Activated CD8-positive, alpha-beta T cell treated with anti-CD3 and anti-CD28 coated beads, Interleukin-2, amount 10 ng/mL, durations not matched to agents 7 days and 5 days (primary cell): ENCODE measurements around the gene MACROD2. TPM values are rescaled to one million over a fixed set of nuclear protein-coding genes. Genes with fewer than 3 reads are reported as not detected.
"Not testable (repeated sequence)": the region's sequence is repeated elsewhere in the genome, so short reads cannot be mapped to it uniquely, and the experiment has no call there.

Source experiments
- ATAC-seq: fragments of 150-1000 bp; cut with Tn5 transposase; one replicate; pipeline ENCODE4 v1.10.0; 2021; ENCODE audit warnings: moderate library complexity
- CTCF ChIA-PET: fragments of 350-600 bp; sonication (Branson Sonifier 250); formaldehyde crosslinking; loops from one replicate; lab custom pipeline; 2021; ENCODE audit warnings: antibody characterized with exemption; lab: Charles Lee
- POLR2A ChIA-PET: fragments of 350-600 bp; sonication (Branson Sonifier 250); formaldehyde crosslinking; loops from one replicate; lab custom pipeline; 2021; ENCODE audit warnings: antibody characterized with exemption; lab: Charles Lee
- DNase-seq: peaks from one replicate; pipeline ENCODE4 v3.0.0-alpha.2; 2020
- H3K27ac Mint-ChIP-seq: one replicate; pipeline ENCODE4 v1.8.0; 2021; ENCODE audit warnings: mild to moderate bottlenecking, mixed read lengths
- H3K27me3 Mint-ChIP-seq: one replicate; pipeline ENCODE4 v1.8.0; 2021; ENCODE audit warnings: low read depth, mixed read lengths
- H3K36me3 Mint-ChIP-seq: one replicate; pipeline ENCODE4 v1.8.0; 2021; ENCODE audit warnings: low read depth, mixed read lengths
- H3K4me1 Mint-ChIP-seq: one replicate; pipeline ENCODE4 v1.8.0; 2021; ENCODE audit warnings: low read depth, mixed read lengths
- H3K4me3 Mint-ChIP-seq: one replicate; pipeline ENCODE4 v1.8.0; 2021; ENCODE audit warnings: mild to moderate bottlenecking, mixed read lengths
- H3K9me3 Mint-ChIP-seq: one replicate; pipeline ENCODE4 v1.8.0; 2022; ENCODE audit warnings: mixed read lengths; ENCODE audit not compliant: insufficient read depth
- total RNA-seq, 2 experiments: library from RNA; stranded (reverse); gene quantifications; one replicate each; pipeline ENCODE4 v1.2.3, GENCODE V29; 2021

MACROD2 gene
- total RNA-seq, 2 experiments from 2014 or later, result 0.08 TPM; not detected in 1

DNA sequence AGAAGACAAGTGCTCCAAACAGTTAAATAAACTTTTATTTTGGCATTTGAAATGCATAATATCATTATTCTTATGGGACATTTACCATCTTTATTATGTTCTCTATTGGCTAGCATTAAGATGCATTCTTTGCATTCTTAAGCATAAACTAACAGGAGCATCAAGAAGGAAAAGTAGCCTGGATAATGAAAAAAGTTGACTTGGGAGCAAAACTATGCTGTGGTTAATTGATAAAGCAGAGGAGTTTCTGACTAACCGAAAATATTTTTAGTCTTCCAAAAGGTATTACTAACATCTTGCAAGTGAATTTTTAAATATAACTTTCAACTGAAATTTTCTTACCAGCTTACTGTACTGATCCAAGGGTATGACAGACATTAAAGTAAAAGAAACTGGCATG, 201.8 kb downstream of the MACROD2 start:
- Mint-ChIP-seq H3K9me3 (no peaks in the 10 kb centered on the region), H3K36me3 (no peaks in the 10 kb centered on the region), H3K4me3 (no peak overlapping the region), H3K27me3 (no peaks in the 10 kb centered on the region), H3K27ac (no peak overlapping the region), H3K4me1 (no peaks in the 10 kb centered on the region)
- DNase-seq, result no peak
- POLR2A ChIA-PET, result no interaction called here
- no peak for ATAC-seq
- CTCF ChIA-PET, result no interaction called here

DNA sequence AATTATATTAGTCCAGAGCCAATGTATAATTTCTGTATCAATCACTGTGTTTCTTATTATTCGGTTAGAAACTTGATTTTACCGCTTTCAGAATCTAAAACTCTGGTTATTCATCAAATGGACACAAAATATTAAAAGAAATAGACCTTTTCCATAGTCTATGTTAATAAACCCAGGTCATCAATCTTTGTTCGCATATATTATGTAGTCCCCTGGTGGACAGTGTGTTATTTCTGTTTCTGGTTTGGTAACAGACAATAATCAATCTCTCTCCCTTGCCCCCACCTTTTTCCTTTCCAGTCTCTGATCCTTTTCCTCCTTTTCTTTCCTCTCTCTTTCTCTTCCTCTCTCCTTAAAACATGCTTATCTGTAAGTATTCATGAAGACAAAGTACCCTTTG, 203.1 kb downstream of the MACROD2 start:
- ATAC-seq (no peak), DNase-seq (no peak)
- Mint-ChIP-seq H3K4me1 (no peaks in the 10 kb centered on the region), H3K27me3 (no peaks in the 10 kb centered on the region), H3K4me3 (no peak overlapping the region), H3K27ac (no peak overlapping the region), H3K9me3 (no peaks in the 10 kb centered on the region), H3K36me3 (no peaks in the 10 kb centered on the region)
- ChIA-PET POLR2A (no interaction called here), CTCF (no interaction called here)

DNA sequence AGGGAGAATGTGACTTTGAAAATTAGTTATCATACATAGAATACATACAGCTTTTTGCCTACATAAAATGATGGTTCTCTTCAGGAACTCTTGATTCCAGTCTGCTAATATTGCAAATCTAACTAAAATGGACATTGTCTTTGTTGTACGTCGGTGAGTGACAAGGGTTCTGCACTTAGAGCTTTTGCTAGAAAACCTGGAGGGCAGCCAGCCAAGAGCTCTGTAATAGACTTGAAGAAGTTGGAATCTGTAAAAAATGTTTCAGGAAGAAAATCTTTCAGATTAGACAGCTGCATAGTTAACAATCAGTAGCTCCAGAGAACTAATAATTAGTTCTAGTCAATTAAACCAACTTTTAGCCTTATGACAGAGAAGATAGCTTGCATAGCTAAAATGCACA, 203.8 kb downstream of the MACROD2 start:
- no peaks in the 10 kb centered on the region for H3K9me3 Mint-ChIP-seq

DNA sequence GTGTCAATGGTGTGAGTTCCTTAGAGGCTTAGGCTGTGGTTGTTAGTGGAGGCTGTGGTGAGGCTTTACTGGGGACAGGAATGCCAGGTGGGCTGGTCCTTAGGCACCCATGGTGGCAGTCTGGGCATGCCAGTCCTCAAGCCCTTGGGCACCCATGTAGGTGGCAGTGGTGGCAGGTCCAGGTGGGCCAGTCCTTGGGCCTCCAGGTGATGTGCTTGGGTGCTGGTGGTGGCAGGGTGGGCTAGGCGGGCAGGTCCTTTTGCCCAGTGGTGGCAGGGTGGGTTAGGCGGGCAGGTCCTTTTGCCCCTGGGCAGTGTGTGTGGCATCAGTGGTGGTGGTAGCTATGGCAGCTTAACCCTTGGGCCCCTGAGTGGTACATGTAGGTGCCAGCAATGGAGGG, 208.3 kb downstream of the MACROD2 start:
- no peaks in the 10 kb centered on the region for H3K4me1 Mint-ChIP-seq
- no peak for ATAC-seq

More for the DNA sequence above, 203.8 kb downstream of the MACROD2 start:
- no peak for ATAC-seq
- no peak overlapping the region for H3K4me3 Mint-ChIP-seq
- no peak overlapping the region for H3K27ac Mint-ChIP-seq
- CTCF ChIA-PET, result no interaction called here
- no peaks in the 10 kb centered on the region for H3K36me3 Mint-ChIP-seq
- POLR2A ChIA-PET, result no interaction called here
- no peaks in the 10 kb centered on the region for H3K4me1 Mint-ChIP-seq
- no peak for DNase-seq
- H3K27me3 Mint-ChIP-seq, result no peaks in the 10 kb centered on the region

DNA sequence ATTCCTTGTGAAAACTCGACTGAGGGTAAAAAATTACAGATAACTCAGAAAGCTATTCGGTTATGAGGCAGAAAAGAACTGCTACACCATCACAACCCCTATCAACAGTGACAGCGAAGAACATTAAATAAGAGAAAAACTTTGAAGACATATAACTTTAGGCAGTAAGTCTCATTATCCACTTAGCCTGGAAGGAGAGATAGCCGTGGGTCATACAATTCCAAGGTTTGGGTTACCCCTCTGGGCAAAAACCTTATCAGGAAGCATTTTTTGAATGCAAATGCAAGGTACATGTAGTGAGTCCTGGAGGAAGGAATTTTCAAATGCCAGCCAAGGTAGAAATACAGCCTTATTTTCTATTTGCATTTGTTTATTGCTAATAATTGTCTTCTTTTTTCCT, 212.3 kb downstream of the MACROD2 start:
- ATAC-seq (no peak), DNase-seq (no peak)
- no peak overlapping the region for H3K4me3 Mint-ChIP-seq
- no peaks in the 10 kb centered on the region for H3K36me3 Mint-ChIP-seq
- ChIA-PET POLR2A (no interaction called here), CTCF (no interaction called here)
- H3K27ac Mint-ChIP-seq, result no peak overlapping the region
- no peaks in the 10 kb centered on the region for H3K4me1 Mint-ChIP-seq
- H3K27me3 Mint-ChIP-seq, result no peaks in the 10 kb centered on the region
- no peaks in the 10 kb centered on the region for H3K9me3 Mint-ChIP-seq

More for the DNA sequence above, 208.3 kb downstream of the MACROD2 start:
- Mint-ChIP-seq H3K27ac (no peak overlapping the region), H3K36me3 (no peaks in the 10 kb centered on the region), H3K27me3 (no peaks in the 10 kb centered on the region), H3K4me3 (no peak overlapping the region), H3K9me3 (no peaks in the 10 kb centered on the region)
- DNase-seq, result no peak
- ChIA-PET POLR2A (no interaction called here), CTCF (no interaction called here)

DNA sequence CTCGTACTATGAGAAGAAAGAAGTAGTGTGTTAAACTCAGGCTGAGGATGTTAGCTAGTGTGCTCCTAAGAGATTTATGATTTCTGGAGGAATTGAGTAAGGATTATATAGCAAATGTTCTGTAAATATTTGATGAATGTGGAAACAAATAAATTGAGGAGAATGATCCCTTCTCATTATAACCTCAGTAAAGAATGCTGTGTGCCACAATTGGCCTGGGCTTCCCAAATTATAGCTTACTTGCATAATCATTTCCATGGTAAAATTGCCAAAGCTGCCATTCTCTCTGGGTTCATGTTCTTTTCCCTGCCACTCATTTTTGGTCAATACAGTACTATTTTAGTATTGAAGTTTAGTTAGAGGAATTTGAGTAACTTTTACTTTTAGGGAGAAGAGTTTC, 213.6 kb downstream of the MACROD2 start:
- no peaks in the 10 kb centered on the region for H3K9me3 Mint-ChIP-seq
- ATAC-seq, result no peak
- no peaks in the 10 kb centered on the region for H3K36me3 Mint-ChIP-seq
- no peaks in the 10 kb centered on the region for H3K4me1 Mint-ChIP-seq
- no peak overlapping the region for H3K27ac Mint-ChIP-seq
- DNase-seq, result no peak
- H3K27me3 Mint-ChIP-seq, result no peaks in the 10 kb centered on the region
- ChIA-PET CTCF (no interaction called here), POLR2A (no interaction called here)
- no peak overlapping the region for H3K4me3 Mint-ChIP-seq

DNA sequence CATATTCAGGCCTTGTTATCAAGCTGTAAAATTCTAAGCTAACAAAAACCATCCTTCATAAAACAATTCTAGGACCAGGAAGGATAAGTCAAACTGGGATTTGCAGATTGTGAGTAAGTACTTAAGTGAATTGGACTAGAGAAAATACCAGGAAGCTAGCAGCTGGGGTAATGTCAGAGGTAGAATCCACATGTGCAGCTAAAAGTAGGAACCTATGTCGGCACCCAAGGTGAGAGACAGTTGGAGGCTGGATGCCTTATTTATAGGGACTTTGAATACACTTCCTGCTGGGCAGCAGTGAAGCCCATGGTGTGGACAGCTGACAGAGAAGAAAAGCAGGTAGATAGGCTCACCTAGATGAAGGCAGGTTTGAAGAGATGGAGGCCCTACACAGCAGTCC, 214.8 kb downstream of the MACROD2 start:
- Mint-ChIP-seq H3K27me3 (no peaks in the 10 kb centered on the region), H3K9me3 (no peaks in the 10 kb centered on the region), H3K27ac (no peak overlapping the region), H3K4me3 (no peak overlapping the region), H3K4me1 (no peaks in the 10 kb centered on the region), H3K36me3 (no peaks in the 10 kb centered on the region)
- POLR2A ChIA-PET, result no interaction called here
- no peak for ATAC-seq
- no peak for DNase-seq
- CTCF ChIA-PET, result no interaction called here

DNA sequence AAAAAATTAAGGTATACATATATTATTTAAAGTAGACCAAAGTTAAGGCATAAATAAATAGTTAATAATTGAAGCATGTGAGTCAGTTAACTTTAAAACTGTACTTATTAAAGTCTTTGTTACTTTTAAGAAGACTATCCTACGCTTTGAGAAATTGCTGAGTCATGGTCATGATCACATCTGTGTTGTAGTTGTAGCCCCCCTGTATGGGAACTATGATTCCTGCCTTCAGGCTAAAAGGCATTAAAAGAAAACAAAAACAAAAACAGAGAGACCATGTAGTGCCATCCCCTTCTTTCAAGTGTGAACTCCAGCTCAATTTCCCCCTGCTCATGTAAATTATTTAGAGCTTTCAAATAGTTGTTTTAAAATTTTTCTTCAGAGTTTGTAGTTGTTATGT, 218.7 kb downstream of the MACROD2 start:
- ATAC-seq (no peak), DNase-seq (no peak)
- no peaks in the 10 kb centered on the region for H3K4me1 Mint-ChIP-seq
- ChIA-PET POLR2A (no interaction called here), CTCF (no interaction called here)
- no peak overlapping the region for H3K4me3 Mint-ChIP-seq
- no peaks in the 10 kb centered on the region for H3K9me3 Mint-ChIP-seq
- H3K36me3 Mint-ChIP-seq, result no peaks in the 10 kb centered on the region
- no peaks in the 10 kb centered on the region for H3K27me3 Mint-ChIP-seq
- H3K27ac Mint-ChIP-seq, result no peak overlapping the region

DNA sequence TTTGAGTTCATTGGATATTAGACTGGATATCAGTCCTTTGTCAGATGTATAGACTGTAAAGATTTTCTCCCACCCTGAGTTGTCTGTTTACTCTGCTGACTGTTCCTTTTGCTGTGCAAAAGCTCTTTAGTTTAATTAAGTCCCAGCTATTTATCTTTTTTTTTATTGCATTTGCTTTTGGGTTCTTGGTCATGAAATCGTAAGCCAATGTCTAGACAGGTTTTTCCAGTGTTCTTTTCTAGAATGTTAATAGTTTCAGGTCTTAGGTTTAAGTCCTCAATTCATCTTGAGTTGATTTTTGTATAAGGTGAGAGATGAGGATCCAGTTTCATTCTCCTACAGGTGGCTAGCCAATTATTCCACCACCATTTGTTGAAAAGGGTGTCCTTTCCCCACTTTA, 220.6 kb downstream of the MACROD2 start:
- H3K9me3 Mint-ChIP-seq, POLR2A ChIA-PET, H3K36me3 Mint-ChIP-seq, DNase-seq, H3K4me3 Mint-ChIP-seq, ATAC-seq, H3K4me1 Mint-ChIP-seq, H3K27ac Mint-ChIP-seq, CTCF ChIA-PET, H3K27me3 Mint-ChIP-seq: not testable (repeated sequence)

DNA sequence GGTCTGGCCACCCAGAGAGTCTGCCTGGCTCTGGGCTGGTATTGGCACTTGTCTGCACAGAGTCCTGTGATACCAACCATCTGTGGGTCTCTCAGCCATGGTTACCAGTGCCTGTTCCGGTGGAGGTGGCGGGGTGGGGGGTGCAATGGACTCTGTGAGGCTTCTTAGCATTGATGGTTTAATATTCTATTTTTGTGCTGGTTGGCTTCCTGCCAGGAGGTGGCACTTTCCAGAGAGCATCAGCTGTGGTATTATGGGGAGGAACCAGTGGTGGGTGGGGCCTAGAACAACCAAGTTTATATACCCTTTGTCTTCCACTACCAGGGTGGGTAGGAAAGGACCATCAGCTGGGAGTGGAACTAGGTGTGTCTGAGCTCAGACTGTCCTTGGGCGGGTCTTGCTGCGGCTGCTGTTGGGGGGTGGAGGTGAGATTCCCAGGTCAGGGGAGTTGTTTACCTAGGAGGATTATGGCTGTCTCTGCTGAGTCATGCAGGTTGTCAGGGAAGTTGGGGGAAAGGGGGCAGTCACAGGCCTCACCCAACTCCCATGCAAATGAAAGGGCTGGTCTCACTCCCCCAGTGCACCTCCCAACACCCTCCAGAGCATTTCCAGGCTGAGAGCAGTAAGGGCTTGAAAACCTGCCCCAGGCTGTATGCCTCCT, 224.6 kb downstream of the MACROD2 start:
- Mint-ChIP-seq H3K9me3 (no peaks in the 10 kb centered on the region), H3K4me1 (no peaks in the 10 kb centered on the region), H3K4me3 (no peak overlapping the region), H3K27ac (no peak overlapping the region), H3K27me3 (no peaks in the 10 kb centered on the region), H3K36me3 (no peaks in the 10 kb centered on the region)
- DNase-seq (no peak), ATAC-seq (no peak)
- ChIA-PET POLR2A (no interaction called here), CTCF (no interaction called here)

DNA sequence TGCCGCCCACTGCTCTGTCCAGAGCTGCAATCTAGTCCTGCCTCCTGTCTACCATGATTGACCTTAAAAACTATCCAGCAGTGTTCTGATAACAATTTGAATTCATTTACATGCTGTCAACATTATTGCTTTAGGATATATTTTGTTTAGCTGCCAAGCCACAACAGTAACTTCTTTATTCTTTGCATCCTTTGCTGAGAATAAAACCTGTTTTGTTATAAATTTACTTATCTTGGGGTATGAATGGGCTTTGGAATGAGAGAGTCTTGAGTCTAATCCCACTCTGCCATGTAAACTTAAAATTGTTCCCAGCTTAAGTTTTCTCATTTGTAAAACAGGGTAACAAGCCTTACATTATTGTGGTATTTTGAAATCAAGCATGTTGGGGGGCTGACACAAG, 225.7 kb downstream of the MACROD2 start:
- CTCF ChIA-PET, result no interaction called here
- no peaks in the 10 kb centered on the region for H3K36me3 Mint-ChIP-seq
- ATAC-seq, result no peak
- H3K9me3 Mint-ChIP-seq, result no peaks in the 10 kb centered on the region
- POLR2A ChIA-PET, result no interaction called here
- no peak overlapping the region for H3K27ac Mint-ChIP-seq
- no peak for DNase-seq
- no peaks in the 10 kb centered on the region for H3K4me1 Mint-ChIP-seq
- H3K4me3 Mint-ChIP-seq, result no peak overlapping the region
- H3K27me3 Mint-ChIP-seq, result no peaks in the 10 kb centered on the region

DNA sequence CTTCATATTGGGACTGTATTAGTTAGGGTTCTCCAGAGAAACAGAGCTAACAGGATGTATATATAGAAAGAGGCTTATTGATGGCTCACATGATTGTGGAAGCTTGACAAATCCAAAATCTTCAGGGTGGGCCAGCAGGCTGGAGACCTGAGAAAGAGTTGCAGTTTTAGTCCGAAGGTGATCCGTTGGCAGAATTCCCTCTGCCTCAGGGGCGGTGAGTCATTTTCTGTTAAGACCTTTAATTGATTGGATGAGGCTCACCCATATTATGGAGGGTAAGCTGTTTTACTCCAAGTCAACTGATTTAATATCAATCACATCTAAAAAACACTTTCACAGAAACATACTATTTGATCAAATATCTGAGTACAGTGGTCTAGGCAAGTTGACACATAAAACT, 228.5 kb downstream of the MACROD2 start:
- Mint-ChIP-seq H3K36me3 (no peaks in the 10 kb centered on the region), H3K27me3 (no peaks in the 10 kb centered on the region), H3K4me1 (no peaks in the 10 kb centered on the region), H3K4me3 (no peak overlapping the region), H3K27ac (no peak overlapping the region), H3K9me3 (peaks cover 6% of the 10 kb centered on the region)
- CTCF ChIA-PET, result no interaction called here
- DNase-seq (no peak), ATAC-seq (no peak)
- POLR2A ChIA-PET, result no interaction called here
